A549 (cell line): ENCODE measurements around the gene BRF1. TPM values are rescaled to one million over a fixed set of nuclear protein-coding genes. Genes with fewer than 3 reads are reported as not detected.

Source experiments
- ATAC-seq, 2 experiments: fragments of 200-7000 bp in 1 of 2; fragments of >200 bp in 1 of 2; cut with Nextera tagmentation in 1 of 2; cut with Tn5 transposase in 1 of 2; 3 replicates each; pipeline versions ENCODE4 v1.8.0 to v1.9.1; 2018 to 2020; ENCODE audit warnings: mild to moderate bottlenecking in 1 of 2, moderate library complexity in 1 of 2
- CTCF ChIA-PET: fragments of 300-600 bp; sonication (Branson Sonifier 250); formaldehyde crosslinking; extraction: SDS; loops from one replicate; lab custom pipeline; 2021; ENCODE audit warnings: antibody characterized with exemption, inconsistent platforms; lab: Yijun Ruan, JAX
- POLR2A ChIA-PET: fragments of 350-600 bp; formaldehyde crosslinking; extraction: SDS; loops from one replicate; lab custom pipeline; 2021; ENCODE audit warnings: antibody characterized with exemption, inconsistent platforms; lab: Yijun Ruan, JAX
- DNase-seq, 2 experiments: peaks; one replicate each; pipeline versions ENCODE4 v3.0.0 to v3.0.0-alpha.2; 2011 to 2016; ENCODE audit warnings: low read depth in 1 of 2, low spot score in 1 of 2
- FAIRE-seq: peaks from 2 replicates; lab custom pipeline; 2011; peaks lifted over from hg19 to GRCh38; lab: Jason Lieb, UNC
- H3K27ac ChIP-seq, 2 experiments: fragments of >200 bp; sonication (Bioruptor Twin); formaldehyde crosslinking; 3 replicates each; pipeline ENCODE4 v1.5.1; 2016 to 2017
- H3K4me1 ChIP-seq: fragments of >200 bp; sonication (Bioruptor Twin); formaldehyde crosslinking; 3 replicates; pipeline ENCODE4 v1.6.1; 2016
- H3K4me2 ChIP-seq: fragments of >200 bp; sonication (Bioruptor Twin); formaldehyde crosslinking; 3 replicates; pipeline ENCODE4 v1.6.1; 2016
- H3K4me3 ChIP-seq: fragments of >200 bp; sonication (Bioruptor Twin); formaldehyde crosslinking; 3 replicates; pipeline ENCODE4 v1.5.1; 2016
- H3K9me3 ChIP-seq: fragments of >200 bp; sonication (Bioruptor Twin); formaldehyde crosslinking; 3 replicates; pipeline ENCODE4 v1.6.1; 2016
- CHD4 ChIP-seq: fragments of 200-600 bp; sonication (generic); IDR thresholded peaks from 2 replicates; pipeline ENCODE4 v1.6.1; 2016; ENCODE audit warnings: antibody characterized with exemption, mild to moderate bottlenecking, borderline replicate concordance
- CTCF ChIP-seq: fragments of >200 bp; sonication (Bioruptor Twin); formaldehyde crosslinking; IDR thresholded peaks from 3 replicates; pipeline ENCODE4 v1.5.1; 2016
- ESRRA ChIP-seq: fragments of 150-350 bp; IDR thresholded peaks from 2 replicates; pipeline ENCODE4 v1.6.1; 2014; ENCODE audit warnings: mild to moderate bottlenecking, low read length, borderline replicate concordance
- FOSL2 ChIP-seq, 2 experiments: fragments of 450-650 bp in 1 of 2; fragments of >200 bp in 1 of 2; sonication (Bioruptor Twin) in 1 of 2; formaldehyde crosslinking; IDR thresholded peaks; 2 replicates each; pipeline versions ENCODE4 v1.5.0 to v1.6.1; 2016 to 2020; ENCODE audit warnings: mild to moderate bottlenecking in 1 of 2, moderate library complexity in 1 of 2
- FOXS1 ChIP-seq: fragments of 250-450 bp; sonication (Bioruptor Pico); IDR thresholded peaks from 2 replicates; pipeline ENCODE4 v1.5.0; 2020; ENCODE audit warnings: mild to moderate bottlenecking, moderate library complexity
- JUN ChIP-seq, 2 experiments: fragments of >200 bp; sonication (Bioruptor Twin); formaldehyde crosslinking; IDR thresholded peaks; 2 replicates in 1 of 2; 3 replicates in 1 of 2; pipeline ENCODE4 v1.6.1; 2016 to 2017
- KDM5A ChIP-seq: fragments of 200-600 bp; sonication (generic); IDR thresholded peaks from 2 replicates; pipeline ENCODE4 v1.6.1; 2016; ENCODE audit warnings: antibody characterized with exemption, mild to moderate bottlenecking
- MAZ ChIP-seq: fragments of 150-350 bp; IDR thresholded peaks from 2 replicates; pipeline ENCODE4 v1.6.1; 2014; ENCODE audit warnings: antibody characterized with exemption, low read depth, low read length, borderline replicate concordance
- MYC ChIP-seq: IDR thresholded peaks from 2 replicates; pipeline ENCODE4 v1.6.1; 2012; ENCODE audit warnings: mild to moderate bottlenecking, inconsistent platforms, low read length, improper control_type of control experiment, borderline replicate concordance
- NR3C1 ChIP-seq: fragments of >200 bp; sonication (Bioruptor Twin); formaldehyde crosslinking; IDR thresholded peaks from 3 replicates; pipeline ENCODE4 v1.6.1; 2017
- PHF8 ChIP-seq: fragments of 200-600 bp; sonication (generic); IDR thresholded peaks from 2 replicates; pipeline ENCODE4 v1.6.1; 2016; ENCODE audit warnings: low read depth, mild to moderate bottlenecking, antibody characterized with exemption, moderate library complexity, borderline replicate concordance
- POLR2AphosphoS2 ChIP-seq: conservative IDR thresholded peaks from 2 replicates; pipeline ENCODE4 v1.6.1; 2012; ENCODE audit warnings: low read length, improper control_type of control experiment, inconsistent platforms
- RNF2 ChIP-seq: fragments of 200-600 bp; sonication (generic); IDR thresholded peaks from 2 replicates; pipeline ENCODE4 v1.6.1; 2016; ENCODE audit warnings: low read depth, mild to moderate bottlenecking, antibody characterized with exemption, moderate library complexity, borderline replicate concordance
- TFCP2L1 ChIP-seq: fragments of 250-450 bp; sonication (Bioruptor Pico); IDR thresholded peaks from 2 replicates; pipeline ENCODE4 v1.5.0; 2021; ENCODE audit warnings: mild to moderate bottlenecking
- TP53 ChIP-seq: fragments of 250-450 bp; sonication (Bioruptor Pico); IDR thresholded peaks from 2 replicates; pipeline ENCODE4 v1.5.0; 2021; ENCODE audit warnings: mild to moderate bottlenecking, moderate library complexity
- USF2 ChIP-seq: fragments of 450-650 bp; IDR thresholded peaks from 2 replicates; pipeline ENCODE4 v1.6.1; 2014; ENCODE audit warnings: antibody characterized with exemption
- ZC3H11A ChIP-seq: fragments of 450-650 bp; IDR thresholded peaks from 2 replicates; pipeline ENCODE4 v1.6.1; 2014; ENCODE audit warnings: antibody characterized with exemption, mild to moderate bottlenecking
- ZNF302 ChIP-seq: fragments of 250-450 bp; sonication (Bioruptor Pico); IDR thresholded peaks from 2 replicates; pipeline ENCODE4 v1.9.0; 2021; ENCODE audit warnings: inconsistent platforms, mild to moderate bottlenecking, moderate library complexity
- ZSCAN20 ChIP-seq: fragments of 250-450 bp; sonication (Bioruptor Pico); IDR thresholded peaks from 2 replicates; pipeline ENCODE4 v1.8.0; 2022; ENCODE audit warnings: mild to moderate bottlenecking, moderate library complexity
- WGBS: methylation state at CpG from one replicate; pipeline ENCODE4 v1.1.6; 2017; ENCODE audit errors: missing lambda C conversion rate; 5-methylcytosine and 5-hydroxymethylcytosine counted together
- polyA plus RNA-seq, 4 experiments: library from polyadenylated mRNA; depleted of rRNA in 3 of 4; stranded (reverse); fragments of >200 nt; fragmentation: RNase III in 1 of 4; extraction: RNeasy Plus Mini Kit Qiagen cat#74134 plus additional on column Dnase treatment in 1 of 4; gene quantifications; 2 replicates in 3 of 4; 3 replicates in 1 of 4; pipeline ENCODE4 v1.2.3, GENCODE V29; 2011 to 2017
- TF ChIP-seq, protein P1 (sequence below): IDR thresholded peaks from 2 replicates; pipeline ENCODE4 v1.6.1; 2012
- TF ChIP-seq, protein P2 (sequence below): fragments of 150-350 bp; IDR thresholded peaks from 2 replicates; pipeline ENCODE4 v1.6.1; 2014; ENCODE audit warnings: low read depth, mild to moderate bottlenecking, low read length
- TF ChIP-seq, protein P3 (sequence below): fragments of >200 bp; sonication (Bioruptor Twin); formaldehyde crosslinking; IDR thresholded peaks from 3 replicates; pipeline ENCODE4 v1.6.1; 2016

Gene BRF1
- polyA plus RNA-seq, 2 of the 4 experiments (the other 2 are of a cell fraction) = 8.5 to 25.7 TPM

GRCh38 chr14:105168496-105168978 is 132.3 kb downstream of the BRF1 start, which contains the start of gene JAG2:
Gene JAG2 (minus strand): TSS chr14:105168776. CDS start chr14:105168420, 356 bp downstream.
- peaks cover 33% of the 10 kb centered on the region for H3K4me1 ChIP-seq
- POLR2A ChIA-PET = interaction anchor here (1.2 to 3.3 kb wide), 4 partner anchors 13 to 82 kb away, joined by 3 to 11 read pairs (median 6); partner anchors contain the start of gene NUDT14
- WGBS = 0% methylated on average over 12 of the region's 84 CpGs
- peak within 1 kb of the TSS; percentile 72 to 90 for H3K27ac ChIP-seq
- no peaks in the 10 kb centered on the region for H3K9me3 ChIP-seq
- TF ChIP-seq, protein P1, sequence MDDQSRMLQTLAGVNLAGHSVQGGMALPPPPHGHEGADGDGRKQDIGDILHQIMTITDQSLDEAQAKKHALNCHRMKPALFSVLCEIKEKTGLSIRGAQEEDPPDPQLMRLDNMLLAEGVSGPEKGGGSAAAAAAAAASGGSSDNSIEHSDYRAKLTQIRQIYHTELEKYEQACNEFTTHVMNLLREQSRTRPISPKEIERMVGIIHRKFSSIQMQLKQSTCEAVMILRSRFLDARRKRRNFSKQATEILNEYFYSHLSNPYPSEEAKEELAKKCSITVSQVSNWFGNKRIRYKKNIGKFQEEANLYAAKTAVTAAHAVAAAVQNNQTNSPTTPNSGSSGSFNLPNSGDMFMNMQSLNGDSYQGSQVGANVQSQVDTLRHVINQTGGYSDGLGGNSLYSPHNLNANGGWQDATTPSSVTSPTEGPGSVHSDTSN = peak; percentile 86
- no peak for TF ChIP-seq TFCP2L1 (CRISPR knock-in tag)
- peak; percentile 69 to 79 for DNase-seq
- H3K4me3 ChIP-seq = peak within 1 kb of the TSS; percentile 59
- FAIRE-seq = no peak
- CTCF ChIA-PET = interaction anchor here (0.7 to 15.2 kb wide), 11 partner anchors 9 to 203 kb away, joined by 3 to 132 read pairs (median 5); partner anchors contain the start of gene NUDT14
- peak in 1 of 2 experiments; percentile 28; a peak in 1 of 6 replicates for ATAC-seq
- H3K4me2 ChIP-seq = peak within 1 kb of the TSS; percentile 95

- ChIA-PET CTCF (interaction anchor here (0.6 to 15.2 kb wide), 10 partner anchors 9 to 195 kb away, joined by 3 to 132 read pairs (median 6); partner anchors contain the start of gene NUDT14), POLR2A (interaction anchor here (1.2 to 3.3 kb wide), 4 partner anchors 13 to 81 kb away, joined by 3 to 11 read pairs (median 6); partner anchors contain the start of gene NUDT14)
- DNase-seq (no peak), FAIRE-seq (no peak), ATAC-seq (no peak)
- TF ChIP-seq ZC3H11A (no peak), TP53 (no peak), ZSCAN20 (CRISPR knock-in tag) (no peak), RNF2 (no peak), JUN (IDR thresholded peaks at IDR 0.05) (no peak), FOXS1 (CRISPR knock-in tag) (no peak), MYC (no peak), POLR2AphosphoS2 (no peak), MAZ (no peak), NR3C1 (no peak), FOSL2 (IDR thresholded peaks at IDR 0.05) (no peak), FOSL2 (CRISPR knock-in tag; IDR thresholded peaks at IDR 0.05) (no peak), ESRRA (no peak), ZNF302 (no peak), CHD4 (no peak), USF2 (no peak), KDM5A (no peak), PHF8 (no peak), CTCF (no peak)
- TF ChIP-seq, protein P2, sequence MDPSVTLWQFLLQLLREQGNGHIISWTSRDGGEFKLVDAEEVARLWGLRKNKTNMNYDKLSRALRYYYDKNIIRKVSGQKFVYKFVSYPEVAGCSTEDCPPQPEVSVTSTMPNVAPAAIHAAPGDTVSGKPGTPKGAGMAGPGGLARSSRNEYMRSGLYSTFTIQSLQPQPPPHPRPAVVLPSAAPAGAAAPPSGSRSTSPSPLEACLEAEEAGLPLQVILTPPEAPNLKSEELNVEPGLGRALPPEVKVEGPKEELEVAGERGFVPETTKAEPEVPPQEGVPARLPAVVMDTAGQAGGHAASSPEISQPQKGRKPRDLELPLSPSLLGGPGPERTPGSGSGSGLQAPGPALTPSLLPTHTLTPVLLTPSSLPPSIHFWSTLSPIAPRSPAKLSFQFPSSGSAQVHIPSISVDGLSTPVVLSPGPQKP = no peak
- TF ChIP-seq, protein P3, sequence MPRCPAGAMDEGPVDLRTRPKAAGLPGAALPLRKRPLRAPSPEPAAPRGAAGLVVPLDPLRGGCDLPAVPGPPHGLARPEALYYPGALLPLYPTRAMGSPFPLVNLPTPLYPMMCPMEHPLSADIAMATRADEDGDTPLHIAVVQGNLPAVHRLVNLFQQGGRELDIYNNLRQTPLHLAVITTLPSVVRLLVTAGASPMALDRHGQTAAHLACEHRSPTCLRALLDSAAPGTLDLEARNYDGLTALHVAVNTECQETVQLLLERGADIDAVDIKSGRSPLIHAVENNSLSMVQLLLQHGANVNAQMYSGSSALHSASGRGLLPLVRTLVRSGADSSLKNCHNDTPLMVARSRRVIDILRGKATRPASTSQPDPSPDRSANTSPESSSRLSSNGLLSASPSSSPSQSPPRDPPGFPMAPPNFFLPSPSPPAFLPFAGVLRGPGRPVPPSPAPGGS = no peak
- H3K27ac ChIP-seq = peak overlapping the region; percentile 66 to 90
- 0% methylated on average over 1 of the region's 46 CpGs for WGBS
- peak overlapping the region; percentile 59 for H3K4me3 ChIP-seq
- H3K4me1 ChIP-seq = peaks cover 33% of the 10 kb centered on the region
- no peaks in the 10 kb centered on the region for H3K9me3 ChIP-seq
- H3K4me2 ChIP-seq = peak overlapping the region; percentile 95
Observed at GRCh38 chr14:105168093-105168420, 132.7 kb downstream of the BRF1 start.
